Left lung (tissue), 10 donors: ENCODE data around the gene KIRREL3. TPM values are rescaled to one million over a fixed set of nuclear protein-coding genes. Genes with fewer than 3 reads are reported as not detected.

ENCODE experiments used
- ATAC-seq: fragments of 200-7000 bp; cut with Tn5 transposase; one replicate; pipeline ENCODE4 v1.9.1; 2020; ENCODE audit warnings: moderate library complexity
- DNase-seq, 4 donors: peaks; one replicate each; pipeline ENCODE4 v3.0.0-alpha.2; 2013 to 2020
- H3K27ac ChIP-seq, 2 donors: fragments of 200-600 bp; sonication (generic) in 1 of 2; one replicate each; pipeline versions ENCODE4 v1.5.0 to v1.8.0; 2020 to 2021
- H3K27me3 ChIP-seq, 2 donors: fragments of 200-600 bp; sonication (generic) in 1 of 2; one replicate each; pipeline versions ENCODE4 v1.5.0 to v1.8.0; 2020 to 2021
- H3K36me3 ChIP-seq, 2 donors: fragments of 200-600 bp; sonication (generic) in 1 of 2; one replicate each; pipeline versions ENCODE4 v1.5.0 to v1.8.0; 2020 to 2021
- H3K4me1 ChIP-seq, 2 donors: fragments of 200-600 bp; one replicate each; pipeline ENCODE4 v1.8.0; 2021
- H3K4me3 ChIP-seq, 2 donors: fragments of 200-600 bp; sonication (generic) in 1 of 2; one replicate each; pipeline versions ENCODE4 v1.5.0 to v1.8.0; 2020 to 2021; ENCODE audit warnings: mild to moderate bottlenecking in 1 of 2
- H3K9me3 ChIP-seq, 2 donors: fragments of 200-600 bp; sonication (generic) in 1 of 2; one replicate each; pipeline versions ENCODE4 v1.5.0 to v1.8.0; 2020 to 2021
- CTCF ChIP-seq, 2 donors: fragments of 200-600 bp; sonication (generic) in 1 of 2; IDR thresholded peaks; one replicate each; pipeline versions ENCODE4 v1.5.0 to v1.8.0; 2021; ENCODE audit warnings: antibody characterized with exemption in 2 of 2
- intact Hi-C, 2 donors: fragments of 100-400 bp; cut with DNase I; formaldehyde crosslinking; loops; one replicate each; pipeline versions ENCODE4 v1.11.2 to v1.14.2; 2022
- polyA plus RNA-seq, 6 donors: library from polyadenylated mRNA; unstranded; fragments of 120-200 nt; gene quantifications; one replicate each; pipeline ENCODE4 v1.2.1, GENCODE V29; 2013; ENCODE audit not compliant: insufficient read length in 6 of 6
- total RNA-seq, 2 donors: library from RNA; stranded (reverse); fragmentation: NEBNext Ultra II Directional; extraction: Animal tissue kit (Norgen Biotek cat#: 25700); gene quantifications; one replicate each; pipeline ENCODE4 v1.2.1, GENCODE V29; 2021
- donor health status: DM: no; HTN: yes; CAD: no.
- donor health status: DM: no; HTN: no; CAD: no.

Gene KIRREL3
- total and polyA plus RNA-seq, 8 donors: 1.6 to 2.5 (median 2.0) TPM; not detected in 2

- no peaks in the 10 kb centered on the region for H3K36me3 ChIP-seq
- no peak for ATAC-seq
- no peaks in the 10 kb centered on the region for H3K27me3 ChIP-seq
- intact Hi-C loops: no loop called here
- H3K4me1 ChIP-seq: no peaks in the 10 kb centered on the region
- TF ChIP-seq CTCF (IDR thresholded peaks at IDR 0.05): no peak
- H3K27ac ChIP-seq: no peak overlapping the region
- no peaks in the 10 kb centered on the region for H3K9me3 ChIP-seq
- DNase-seq: no peak
- no peak overlapping the region for H3K4me3 ChIP-seq
Observed at GRCh38 chr11:126855536-126855935, 145.0 kb downstream of the KIRREL3 start.

GRCh38 chr11:126853732-126854131 is 146.8 kb downstream of the KIRREL3 start:
- H3K4me1 ChIP-seq: no peaks in the 10 kb centered on the region
- intact Hi-C loops: no loop called here
- TF ChIP-seq CTCF (IDR thresholded peaks at IDR 0.05): no peak
- ATAC-seq (peak; percentile 43), DNase-seq (no peak)
- H3K4me3 ChIP-seq: no peak overlapping the region
- no peak overlapping the region for H3K27ac ChIP-seq
- H3K36me3 ChIP-seq: no peaks in the 10 kb centered on the region
- H3K9me3 ChIP-seq: no peaks in the 10 kb centered on the region
- no peaks in the 10 kb centered on the region for H3K27me3 ChIP-seq

GRCh38 chr11:126844789-126845188 is 155.8 kb downstream of the KIRREL3 start:
- Histone ChIP-seq H3K4me1 (no peaks in the 10 kb centered on the region), H3K9me3 (no peaks in the 10 kb centered on the region), H3K36me3 (no peaks in the 10 kb centered on the region), H3K27me3 (no peaks in the 10 kb centered on the region), H3K4me3 (no peak overlapping the region), H3K27ac (no peak overlapping the region)
- no peak for TF ChIP-seq CTCF (IDR thresholded peaks at IDR 0.05)
- DNase-seq (no peak), ATAC-seq (no peak)
- intact Hi-C loops: no loop called here

GRCh38 chr11:126843096-126843495 is 157.5 kb downstream of the KIRREL3 start:
- H3K9me3 ChIP-seq: no peaks in the 10 kb centered on the region
- H3K27me3 ChIP-seq: no peaks in the 10 kb centered on the region
- no peak for TF ChIP-seq CTCF (IDR thresholded peaks at IDR 0.05)
- no peak overlapping the region for H3K4me3 ChIP-seq
- H3K36me3 ChIP-seq: no peaks in the 10 kb centered on the region
- DNase-seq (no peak), ATAC-seq (no peak)
- intact Hi-C loops: no loop called here
- no peak overlapping the region for H3K27ac ChIP-seq
- no peaks in the 10 kb centered on the region for H3K4me1 ChIP-seq

- intact Hi-C loops: no loop called here
- Histone ChIP-seq H3K4me3 (no peak overlapping the region), H3K4me1 (no peaks in the 10 kb centered on the region), H3K27me3 (no peaks in the 10 kb centered on the region), H3K27ac (no peak overlapping the region), H3K9me3 (no peaks in the 10 kb centered on the region), H3K36me3 (no peaks in the 10 kb centered on the region)
- ATAC-seq (no peak), DNase-seq (no peak)
- no peak for TF ChIP-seq CTCF (IDR thresholded peaks at IDR 0.05)
Observed at GRCh38 chr11:126841999-126842398, 158.6 kb downstream of the KIRREL3 start.
